IMR-90 (cell line): ENCODE measurements around the gene NOS2. TPM values are rescaled to one million over a fixed set of nuclear protein-coding genes. Genes with fewer than 3 reads are reported as not detected.
A peak's percentile ranks its signal among the peaks of the same experiment; 100 is the strongest.

Experiments
- ATAC-seq: fragments of 200-7000 bp; cut with Tn5 transposase; 2 replicates; pipeline ENCODE4 v1.9.1; 2020; ENCODE audit warnings: low read depth, mild to moderate bottlenecking, moderate library complexity
- BruUV-seq: library from RNA; stranded (reverse); fragments of 400-500 nt; replicated peaks from 2 replicates; lab custom pipeline; 2021; lab: Mats Ljungman, UMichigan
- CTCF ChIA-PET: fragments of 300-600 bp; formaldehyde crosslinking; extraction: SDS; loops from one replicate; lab custom pipeline; 2021; ENCODE audit warnings: antibody characterized with exemption; lab: Yijun Ruan, JAX
- POLR2A ChIA-PET: fragments of 300-600 bp; sonication (Branson Sonifier 250); formaldehyde crosslinking; loops from one replicate; lab custom pipeline; 2022; ENCODE audit warnings: antibody characterized with exemption; ENCODE audit not compliant: unreplicated experiment; lab: Charles Lee
- DNase-seq: peaks from one replicate; pipeline ENCODE4 v3.0.0; 2013
- H2AFZ ChIP-seq: replicated peaks from 2 replicates; pipeline ENCODE3; 2013; ENCODE audit warnings: low read length, mild to moderate bottlenecking; ENCODE audit not compliant: poor library complexity
- H2AK5ac ChIP-seq: 2 replicates; pipeline ENCODE4 v1.6.1; 2013; ENCODE audit warnings: low read depth, low read length, inconsistent platforms
- H2AK9ac ChIP-seq: replicated peaks from 2 replicates; pipeline ENCODE3; 2013; ENCODE audit warnings: mild to moderate bottlenecking, low read depth, low read length, moderate library complexity; ENCODE audit not compliant: poor library complexity
- H2BK120ac ChIP-seq: 2 replicates; pipeline ENCODE4 v1.6.1; 2013; ENCODE audit warnings: low read depth, low read length, inconsistent platforms
- H2BK15ac ChIP-seq: 3 replicates; pipeline ENCODE4 v1.6.1; 2013; ENCODE audit warnings: low read depth, low read length, inconsistent platforms
- H2BK20ac ChIP-seq: 2 replicates; pipeline ENCODE4 v1.6.1; 2013; ENCODE audit warnings: low read depth, mild to moderate bottlenecking, inconsistent platforms, low read length, moderate library complexity
- H2BK5ac ChIP-seq: 2 replicates; pipeline ENCODE4 v1.6.1; 2013; ENCODE audit warnings: mild to moderate bottlenecking, low read depth, low read length, inconsistent platforms; ENCODE audit not compliant: poor library complexity, severe bottlenecking
- H3K14ac ChIP-seq: replicated peaks from 2 replicates; pipeline ENCODE4 v1.6.1; 2013; ENCODE audit warnings: low read depth, low read length, inconsistent platforms
- H3K18ac ChIP-seq: 2 replicates; pipeline ENCODE4 v1.6.1; 2013; ENCODE audit warnings: low read depth, low read length, control low read depth
- H3K23ac ChIP-seq: 2 replicates; pipeline ENCODE4 v1.6.1; 2013; ENCODE audit warnings: low read depth, low read length, inconsistent platforms
- H3K27ac ChIP-seq: 2 replicates; pipeline ENCODE4 v1.5.1; 2013; ENCODE audit warnings: mild to moderate bottlenecking, control low read depth, low read length; ENCODE audit not compliant: insufficient read depth
- H3K27me3 ChIP-seq: 2 replicates; pipeline ENCODE4 v1.6.1; 2013; ENCODE audit warnings: low read length; ENCODE audit not compliant: control insufficient read depth, insufficient read depth
- H3K36me3 ChIP-seq: 2 replicates; pipeline ENCODE4 v1.6.1; 2013; ENCODE audit warnings: low read length, mixed read lengths; ENCODE audit not compliant: control insufficient read depth, insufficient read depth
- H3K4ac ChIP-seq: 2 replicates; pipeline ENCODE4 v1.6.1; 2013; ENCODE audit warnings: low read depth, low read length, inconsistent platforms
- H3K4me1 ChIP-seq: 2 replicates; pipeline ENCODE4 v1.6.1; 2013; ENCODE audit warnings: low read length, mixed read lengths; ENCODE audit not compliant: control insufficient read depth, insufficient read depth
- H3K4me2 ChIP-seq: 2 replicates; pipeline ENCODE4 v1.6.1; 2013; ENCODE audit warnings: low read depth, mild to moderate bottlenecking, control low read depth, low read length, moderate library complexity
- H3K4me3 ChIP-seq: 2 replicates; pipeline ENCODE4 v1.5.1; 2013; ENCODE audit warnings: low read depth, mild to moderate bottlenecking, control low read depth, low read length, moderate library complexity; ENCODE audit not compliant: insufficient read depth
- H3K56ac ChIP-seq: 2 replicates; pipeline ENCODE4 v1.6.1; 2013; ENCODE audit warnings: low read length, inconsistent platforms; ENCODE audit not compliant: insufficient read depth; ENCODE audit errors: extremely low read depth
- H3K79me1 ChIP-seq, 2 experiments: 2 replicates each; pipeline ENCODE4 v1.6.1; 2013; ENCODE audit warnings: low read length in 2 of 2, inconsistent platforms in 1 of 2, low read depth in 1 of 2
- H3K9ac ChIP-seq: 2 replicates; pipeline ENCODE4 v1.6.1; 2013; ENCODE audit warnings: low read depth, low read length, control low read depth
- H3K9me1 ChIP-seq: 2 replicates; pipeline ENCODE4 v1.6.1; 2013; ENCODE audit warnings: low read length, inconsistent platforms; ENCODE audit not compliant: insufficient read depth
- H3K9me3 ChIP-seq: 2 replicates; pipeline ENCODE4 v1.6.1; 2013; ENCODE audit warnings: low read length; ENCODE audit not compliant: control insufficient read depth, insufficient read depth
- H4K20me1 ChIP-seq: 2 replicates; pipeline ENCODE4 v1.6.1; 2013; ENCODE audit warnings: low read length, inconsistent platforms; ENCODE audit not compliant: insufficient read depth
- H4K5ac ChIP-seq: 2 replicates; pipeline ENCODE4 v1.6.1; 2013; ENCODE audit warnings: mild to moderate bottlenecking, low read depth, low read length, control low read depth
- H4K8ac ChIP-seq, 2 experiments: 2 replicates each; pipeline ENCODE4 v1.6.1; 2013; ENCODE audit warnings: low read depth in 2 of 2, low read length in 2 of 2, control low read depth in 1 of 2, inconsistent platforms in 1 of 2
- H4K91ac ChIP-seq: 2 replicates; pipeline ENCODE4 v1.6.1; 2013; ENCODE audit warnings: low read depth, low read length, inconsistent platforms; ENCODE audit not compliant: insufficient read depth
- CEBPB ChIP-seq: IDR thresholded peaks from 2 replicates; pipeline ENCODE4 v1.6.1; 2012; ENCODE audit warnings: low read depth, low read length, improper control_type of control experiment
- CTCF ChIP-seq: conservative IDR thresholded peaks from 2 replicates; pipeline ENCODE4 v1.5.1; 2012; ENCODE audit warnings: mild to moderate bottlenecking, low read depth, low read length, improper control_type of control experiment
- ELK1 ChIP-seq: fragments of 150-350 bp; IDR thresholded peaks from 2 replicates; pipeline ENCODE4 v1.6.1; 2016; ENCODE audit warnings: low read depth, mild to moderate bottlenecking, low read length, moderate library complexity, borderline replicate concordance
- MAFK ChIP-seq: IDR thresholded peaks from 2 replicates; pipeline ENCODE4 v1.6.1; 2012; ENCODE audit warnings: low read depth, low read length, improper control_type of control experiment
- MXI1 ChIP-seq: IDR thresholded peaks from 2 replicates; pipeline ENCODE4 v1.6.1; 2012; ENCODE audit warnings: low read depth, mild to moderate bottlenecking, low read length, moderate library complexity, borderline replicate concordance
- POLR2A ChIP-seq: IDR thresholded peaks from 2 replicates; pipeline ENCODE4 v1.6.1; 2012; ENCODE audit warnings: mild to moderate bottlenecking, low read depth, low read length
- RAD21 ChIP-seq: IDR thresholded peaks from 2 replicates; pipeline ENCODE4 v1.6.1; 2012; ENCODE audit warnings: low read length, improper control_type of control experiment
- WGBS, 2 experiments: methylation state at CpG; one replicate each; pipeline versions ENCODE4 v1.1.5 to v1.1.7; 2013; ENCODE audit warnings: missing lambda C conversion rate in 2 of 2; ENCODE audit not compliant: insufficient read length in 1 of 2; ENCODE audit errors: extremely low coverage in 2 of 2; 5-methylcytosine and 5-hydroxymethylcytosine counted together
- dilution Hi-C: fragments of 300-500 bp; cut with HindIII; formaldehyde crosslinking; loops from one replicate; pipeline ENCODE4 v1.14.3; 2018; ENCODE audit warnings: low sequenced_read_pairs; ENCODE audit not compliant: unreplicated experiment
- in situ Hi-C: fragments of 300-500 bp; cut with MboI; formaldehyde crosslinking; loops from 3 replicates; pipeline ENCODE4 v1.14.3; 2019; ENCODE audit warnings: low sequenced_read_pairs, inconsistent platforms, mixed read lengths
- intact Hi-C: fragments of 100-400 bp; cut with micrococcal nuclease; formaldehyde crosslinking; loops from 2 replicates; pipeline ENCODE4 v1.10.0; 2022
- polyA plus RNA-seq, 3 experiments: library from polyadenylated mRNA; depleted of rRNA; stranded (reverse); fragments of >200 nt; gene quantifications; 2 replicates each; pipeline ENCODE4 v1.2.3, GENCODE V29; 2012; ENCODE audit warnings: low replicate concordance in 1 of 3
- total RNA-seq: library from RNA; depleted of rRNA; stranded (reverse); fragments of >200 nt; gene quantifications from 2 replicates; pipeline ENCODE4 v1.2.3, GENCODE V29; 2012

The NOS2 gene
- total and polyA plus RNA-seq, 2 of the 4 experiments (the other 2 are of a cell fraction): under 0.01 TPM; not detected in 1

DNA sequence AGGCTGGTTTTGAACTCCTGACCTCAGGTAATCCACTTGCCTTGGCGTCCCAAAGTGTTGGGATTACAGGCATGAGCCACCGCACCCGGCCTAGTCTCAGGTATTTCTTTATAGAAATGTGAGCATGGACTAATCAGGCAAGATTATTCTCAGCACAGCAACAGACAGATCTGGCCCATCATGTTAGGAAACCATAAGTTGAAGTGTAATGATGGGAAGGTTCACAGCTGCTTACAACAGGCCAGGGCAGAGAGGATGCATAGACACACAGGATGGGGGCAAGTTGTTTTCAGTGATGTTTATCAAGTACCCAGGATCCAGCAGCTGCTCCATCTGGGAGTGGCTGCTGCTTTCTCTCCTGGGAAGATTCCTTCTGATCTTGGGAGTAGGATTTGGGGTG is 16.6 kb upstream of the NOS2 start:
- Histone ChIP-seq H3K27ac (no peak overlapping the region), H2BK5ac (no peak overlapping the region), H2BK120ac (no peak overlapping the region), H3K36me3 (no peaks in the 10 kb centered on the region), H3K9me1 (no peaks in the 10 kb centered on the region), H3K23ac (no peak overlapping the region), H3K18ac (no peak overlapping the region), H3K4me2 (no peak overlapping the region), H4K20me1 (no peaks in the 10 kb centered on the region), H3K14ac (no peak overlapping the region), H3K9ac (no peak overlapping the region), H4K8ac (no peak overlapping the region), H3K79me1 (no peaks in the 10 kb centered on the region), H3K4me1 (no peaks in the 10 kb centered on the region), H3K4me3 (no peak overlapping the region), H3K9me3 (peaks cover 4% of the 10 kb centered on the region; the same call in 1 of the 2 replicates), H2BK15ac (no peak overlapping the region), H2BK20ac (no peak overlapping the region), H4K5ac (no peak overlapping the region), H2AK5ac (no peak overlapping the region), H3K4ac (no peak overlapping the region), H3K27me3 (peaks cover 3% of the 10 kb centered on the region; the same call in 1 of the 2 replicates), H3K56ac (no peak overlapping the region), H4K91ac (no peak overlapping the region), H2AK9ac (no peak overlapping the region), H2AFZ (peak overlapping the region; percentile 9)
- intact Hi-C loops (no loop called here), in situ Hi-C loops (no loop called here), dilution Hi-C loops (no loop called here)
- WGBS, 2 experiments: 60% methylated on average over 2 of the region's 3 CpGs; no CpG with 5 or more reads in 1 of the 2 experiments
- ATAC-seq (no peak), DNase-seq (no peak)
- CTCF ChIA-PET: no interaction called here
- POLR2A ChIA-PET: no interaction called here
- TF ChIP-seq ELK1: no peak
- TF ChIP-seq RAD21: no peak
- no peak for TF ChIP-seq POLR2A
- no peak for TF ChIP-seq CTCF
- TF ChIP-seq MAFK: no peak
- TF ChIP-seq CEBPB: no peak
- TF ChIP-seq MXI1: no peak
- no TSS peak for BruUV-seq
